ENCODE measurements around the gene CAMK1D. TPM values are rescaled to one million over a fixed set of nuclear protein-coding genes. Genes with fewer than 3 reads are reported as not detected.

Gene CAMK1D
- total and polyA plus RNA-seq, 2 of the 8 experiments (the other 6 are each of a cell fraction or from before 2014, with no cell fraction given), result 3.5 to 10.6 TPM

- TF ChIP-seq CHD7 (IDR thresholded peaks at IDR 0.05; ENCODE audit: insufficient replicate concordance, low read length) (no peak), SIX5 (IDR thresholded peaks at IDR 0.05; ENCODE audit: low read depth, low read length) (no peak), BCL11A (IDR thresholded peaks at IDR 0.05; ENCODE audit: low read depth in 2 of 2, low read length in 2 of 2) (no peak), GABPA (IDR thresholded peaks at IDR 0.05; ENCODE audit: borderline replicate concordance, insufficient read depth, low read length) (no peak), CREB1 (IDR thresholded peaks at IDR 0.05) (no peak), KDM4A (IDR thresholded peaks at IDR 0.05; ENCODE audit: low read depth, low read length, severe bottlenecking) (no peak), JUN (IDR thresholded peaks at IDR 0.05; ENCODE audit: low read depth, low read length) (no peak), GTF2F1 (IDR thresholded peaks at IDR 0.05; ENCODE audit: borderline replicate concordance, low read depth, low read length) (no peak), CTCF (IDR thresholded peaks at IDR 0.05; ENCODE audit: control extremely low read depth in 1 of 3, insufficient read depth in 1 of 3, low read depth in 1 of 3, low read length in 3 of 3) (no peak)
Observed at GRCh38 chr10:12510984-12511383, 161.6 kb downstream of the CAMK1D start (continued).

Measured in H1 (cell line).